ENCODE data around the gene HDAC9. TPM values are rescaled to one million over a fixed set of nuclear protein-coding genes. Genes with fewer than 3 reads are reported as not detected.
A peak's percentile ranks its signal among the peaks of the same experiment; 100 is the strongest.

Gene HDAC9
- total and polyA plus RNA-seq, 8 donors, result 1.3 to 12.3 (median 3.5) TPM

- H3K4me1 ChIP-seq, result peaks cover 3 to 12% (median 8%) of the 10 kb centered on the region in 3 donors
- H3K27me3 ChIP-seq, result peaks cover 0 to 4% (median 0%) of the 10 kb centered on the region in 4 donors
- H3K4me3 ChIP-seq, result no peak overlapping the region
- DNase-seq, result no peak
- TF ChIP-seq CTCF (IDR thresholded peaks at IDR 0.05), result no peak
- no peaks in the 10 kb centered on the region for H3K36me3 ChIP-seq
- no peak overlapping the region for H3K27ac ChIP-seq
- FAIRE-seq, result no peak
- WGBS, 2 donors, result 74% methylated on average over 1 of the region's 1 CpG
- intact Hi-C loops (cut with DNase I), result no loop called here
- H3K9me3 ChIP-seq, result no peaks in the 10 kb centered on the region
- no peak for ATAC-seq
Measured at GRCh38 chr7:18540396-18540795, 44.8 kb downstream of the HDAC9 start.

- 6 to 8% methylated on average over 4 of the region's 4 CpGs for WGBS, 2 donors
- Histone ChIP-seq H3K27me3 (peaks cover 0 to 4% (median 0%) of the 10 kb centered on the region in 4 donors), H3K36me3 (no peaks in the 10 kb centered on the region), H3K4me3 (no peak overlapping the region), H3K4me1 (peaks cover 3 to 12% (median 8%) of the 10 kb centered on the region in 3 donors), H3K9me3 (no peaks in the 10 kb centered on the region), H3K27ac (peak overlapping the region in 1 of 4 donors; percentile 39)
- intact Hi-C loops (cut with DNase I), result no loop called here
- TF ChIP-seq CTCF (IDR thresholded peaks at IDR 0.05), result no peak
- peak; percentile 66 to 86 (median 85) for DNase-seq
- FAIRE-seq, result peak; percentile 84
- ATAC-seq, result peak; percentile 94 to 100 (median 99)
Measured at GRCh38 chr7:18541181-18541870, 45.8 kb downstream of the HDAC9 start.

GRCh38 chr7:18541871-18542212 is 46.3 kb downstream of the HDAC9 start:
- Histone ChIP-seq H3K27me3 (peaks cover 0 to 4% (median 0%) of the 10 kb centered on the region in 4 donors), H3K27ac (no peak overlapping the region), H3K9me3 (no peaks in the 10 kb centered on the region), H3K4me1 (peaks cover 3 to 12% (median 8%) of the 10 kb centered on the region in 3 donors), H3K36me3 (no peaks in the 10 kb centered on the region), H3K4me3 (no peak overlapping the region)
- intact Hi-C loops (cut with DNase I), result no loop called here
- 91 to 93% methylated on average over 6 of the region's 6 CpGs for WGBS, 2 donors
- FAIRE-seq (no peak), ATAC-seq (no peak), DNase-seq (no peak)
- TF ChIP-seq CTCF (IDR thresholded peaks at IDR 0.05), result no peak

GRCh38 chr7:18546576-18546975 is 51.0 kb downstream of the HDAC9 start:
- intact Hi-C loops (cut with DNase I), result no loop called here
- WGBS, 2 donors, result 50 to 57% methylated on average over 3 of the region's 3 CpGs

More at GRCh38 chr7:18546576-18546975, 51.0 kb downstream of the HDAC9 start:
- Histone ChIP-seq H3K9me3 (no peaks in the 10 kb centered on the region), H3K4me1 (peaks cover 0 to 2% (median 0%) of the 10 kb centered on the region in 3 donors), H3K27me3 (no peaks in the 10 kb centered on the region), H3K4me3 (no peak overlapping the region), H3K36me3 (no peaks in the 10 kb centered on the region), H3K27ac (no peak overlapping the region)
- TF ChIP-seq CTCF (IDR thresholded peaks at IDR 0.05), result no peak
- FAIRE-seq (no peak), ATAC-seq (no peak), DNase-seq (no peak)

All from pancreas (tissue), 10 donors.